SU-DHL-6 (cell line): ENCODE measurements around the gene CPZ.

Source experiments
- H2AFZ ChIP-seq: fragments of 200-600 bp; sonication (generic); 2 replicates; pipeline ENCODE4 v1.6.1; 2014; ENCODE audit warnings: low read depth, mild to moderate bottlenecking, moderate library complexity, mixed read lengths, antibody characterized with exemption, low read length; ENCODE audit not compliant: severe bottlenecking
- H3F3A ChIP-seq: fragments of 200-600 bp; shearing (Covaris generic); 2 replicates; pipeline ENCODE4 v1.6.0; 2016; ENCODE audit warnings: antibody characterized with exemption, mild to moderate bottlenecking; ENCODE audit not compliant: insufficient read depth
- H3K27ac ChIP-seq: fragments of 200-600 bp; sonication (generic); 2 replicates; pipeline ENCODE4 v1.5.1; 2016; ENCODE audit warnings: low read depth, mild to moderate bottlenecking, low read length, moderate library complexity, mixed read lengths
- H3K27me3 ChIP-seq: fragments of 200-600 bp; sonication (generic), shearing (Covaris generic); 2 replicates; pipeline ENCODE4 v1.6.0; 2014; ENCODE audit warnings: mild to moderate bottlenecking, low read length
- H3K36me3 ChIP-seq: fragments of 200-600 bp; sonication (generic); 2 replicates; pipeline ENCODE4 v1.6.1; 2014; ENCODE audit warnings: mild to moderate bottlenecking, low read length, mixed read lengths
- H3K4me2 ChIP-seq: fragments of 300-600, 200-600 bp; shearing (Covaris generic), sonication (generic); 2 replicates; pipeline ENCODE4 v1.6.0; 2014; ENCODE audit warnings: low read length, low read depth, mild to moderate bottlenecking; ENCODE audit not compliant: poor library complexity, severe bottlenecking
- H3K4me3 ChIP-seq: fragments of 200-600 bp; sonication (generic); 2 replicates; pipeline ENCODE4 v1.5.1; 2014; ENCODE audit warnings: antibody characterized with exemption, low read length, mild to moderate bottlenecking, mixed read lengths; ENCODE audit not compliant: insufficient read depth, poor library complexity, severe bottlenecking
- H3K79me2 ChIP-seq: fragments of 200-600 bp; sonication (generic); 2 replicates; pipeline ENCODE4 v1.6.1; 2014; ENCODE audit warnings: mild to moderate bottlenecking, low read length, moderate library complexity; ENCODE audit not compliant: insufficient read depth
- H3K9ac ChIP-seq: fragments of 200-600 bp; sonication (generic); 2 replicates; pipeline ENCODE4 v1.7.0; 2014; ENCODE audit warnings: mild to moderate bottlenecking, low read length
- H3K9me2 ChIP-seq: fragments of 200-600 bp; sonication (generic); replicated peaks from 2 replicates; pipeline ENCODE4 v1.6.1; 2014; ENCODE audit warnings: low read length; ENCODE audit not compliant: insufficient read depth
- H3K9me3 ChIP-seq: fragments of 200-600 bp; sonication (generic); 2 replicates; pipeline ENCODE4 v1.6.1; 2014; ENCODE audit warnings: low read length, mixed read lengths; ENCODE audit not compliant: insufficient read depth
- H4K20me1 ChIP-seq: fragments of 200-600 bp; sonication (generic); 2 replicates; pipeline ENCODE4 v1.6.1; 2014; ENCODE audit warnings: low read depth, mild to moderate bottlenecking, antibody characterized with exemption, low read length, moderate library complexity, mixed read lengths
- EZH2phosphoT487 ChIP-seq: fragments of 200-600 bp; sonication (generic), shearing (Covaris generic); conservative IDR thresholded peaks from 2 replicates; pipeline ENCODE4 v1.6.1; 2018; ENCODE audit warnings: mild to moderate bottlenecking, antibody characterized with exemption, low read length, moderate library complexity, mixed read lengths
- TF ChIP-seq, protein P1 (sequence below): fragments of 200-600 bp; sonication (generic); IDR thresholded peaks from one replicate; pipeline ENCODE4 v1.5.1; 2017; ENCODE audit warnings: antibody characterized with exemption, mild to moderate bottlenecking, low read length, moderate library complexity; ENCODE audit not compliant: insufficient read depth, poor library complexity, severe bottlenecking

CPZ gene

DNA sequence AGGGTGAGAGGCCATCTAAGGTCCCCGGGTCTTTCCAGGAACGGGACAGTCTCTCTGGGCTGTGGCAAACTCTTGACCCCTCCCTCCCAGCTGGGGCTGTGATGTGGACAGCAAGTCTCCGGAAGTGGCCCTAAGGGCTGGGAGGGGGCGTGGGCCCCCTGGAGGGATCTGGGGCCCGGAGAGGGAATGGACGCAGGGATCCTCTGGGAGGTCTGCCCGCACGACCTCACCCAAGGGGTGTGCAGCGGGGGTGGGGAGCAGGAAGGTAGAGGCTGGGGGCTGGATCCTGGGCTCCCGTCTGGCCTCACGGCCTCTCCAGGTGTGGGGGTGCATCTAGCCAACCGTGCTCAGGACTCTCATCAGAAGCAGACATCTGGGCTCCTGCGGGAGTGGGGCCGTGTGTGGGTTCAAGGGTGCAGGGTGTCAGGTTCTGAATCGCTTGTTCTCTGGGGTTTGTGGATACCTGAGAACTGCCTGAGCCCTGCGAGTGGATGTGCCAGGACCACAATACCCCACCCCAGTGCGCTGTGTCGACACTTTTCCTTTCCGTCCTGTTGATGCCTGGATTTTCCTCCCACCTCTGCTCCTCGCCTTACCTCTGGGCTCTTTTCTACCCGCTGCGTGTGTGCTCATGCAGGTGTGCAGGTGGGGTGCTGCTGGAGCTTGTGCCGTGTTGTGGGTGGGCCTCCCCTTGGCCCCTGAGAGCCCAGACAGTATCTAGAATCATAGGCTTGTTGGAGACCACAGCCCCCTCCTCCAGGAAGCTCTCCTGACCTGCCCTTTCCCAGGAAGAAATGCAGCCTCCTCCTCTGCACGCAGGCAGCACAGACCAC lies 915 bp downstream of the CPZ start:
- H3K27me3 ChIP-seq: no peaks in the 10 kb centered on the region
- no peaks in the 10 kb centered on the region for H4K20me1 ChIP-seq
- H3K4me3 ChIP-seq: no peak overlapping the region
- no peak overlapping the region for H3K27ac ChIP-seq
- H3K4me2 ChIP-seq: no peak overlapping the region
- H3K36me3 ChIP-seq: no peaks in the 10 kb centered on the region
- H3K9me2 ChIP-seq: no peaks in the 10 kb centered on the region
- no peaks in the 10 kb centered on the region for H3F3A ChIP-seq
- H3K79me2 ChIP-seq: no peaks in the 10 kb centered on the region
- no peak overlapping the region for H2AFZ ChIP-seq
- TF ChIP-seq EZH2phosphoT487: no peak
- TF ChIP-seq, protein P1, sequence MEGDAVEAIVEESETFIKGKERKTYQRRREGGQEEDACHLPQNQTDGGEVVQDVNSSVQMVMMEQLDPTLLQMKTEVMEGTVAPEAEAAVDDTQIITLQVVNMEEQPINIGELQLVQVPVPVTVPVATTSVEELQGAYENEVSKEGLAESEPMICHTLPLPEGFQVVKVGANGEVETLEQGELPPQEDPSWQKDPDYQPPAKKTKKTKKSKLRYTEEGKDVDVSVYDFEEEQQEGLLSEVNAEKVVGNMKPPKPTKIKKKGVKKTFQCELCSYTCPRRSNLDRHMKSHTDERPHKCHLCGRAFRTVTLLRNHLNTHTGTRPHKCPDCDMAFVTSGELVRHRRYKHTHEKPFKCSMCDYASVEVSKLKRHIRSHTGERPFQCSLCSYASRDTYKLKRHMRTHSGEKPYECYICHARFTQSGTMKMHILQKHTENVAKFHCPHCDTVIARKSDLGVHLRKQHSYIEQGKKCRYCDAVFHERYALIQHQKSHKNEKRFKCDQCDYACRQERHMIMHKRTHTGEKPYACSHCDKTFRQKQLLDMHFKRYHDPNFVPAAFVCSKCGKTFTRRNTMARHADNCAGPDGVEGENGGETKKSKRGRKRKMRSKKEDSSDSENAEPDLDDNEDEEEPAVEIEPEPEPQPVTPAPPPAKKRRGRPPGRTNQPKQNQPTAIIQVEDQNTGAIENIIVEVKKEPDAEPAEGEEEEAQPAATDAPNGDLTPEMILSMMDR: no peak
- no peak overlapping the region for H3K9ac ChIP-seq
- H3K9me3 ChIP-seq: no peaks in the 10 kb centered on the region

GRCh38 chr4:8594097-8595038 lies 1.8 kb downstream of the CPZ start:
- no peak overlapping the region for H3K4me2 ChIP-seq
- H3F3A ChIP-seq: no peaks in the 10 kb centered on the region
- TF ChIP-seq EZH2phosphoT487: no peak
- TF ChIP-seq, protein P1: peak; percentile 39
- H3K4me3 ChIP-seq: no peak overlapping the region
- H3K36me3 ChIP-seq: no peaks in the 10 kb centered on the region
- H2AFZ ChIP-seq: no peak overlapping the region
- no peak overlapping the region for H3K27ac ChIP-seq
- H3K9me3 ChIP-seq: no peaks in the 10 kb centered on the region
- H3K9ac ChIP-seq: no peak overlapping the region
- H4K20me1 ChIP-seq: no peaks in the 10 kb centered on the region
- no peaks in the 10 kb centered on the region for H3K27me3 ChIP-seq
- no peaks in the 10 kb centered on the region for H3K79me2 ChIP-seq
- no peaks in the 10 kb centered on the region for H3K9me2 ChIP-seq

GRCh38 chr4:8595237-8596087 lies 2.9 kb downstream of the CPZ start:
- no peaks in the 10 kb centered on the region for H3K79me2 ChIP-seq
- H3K27ac ChIP-seq: no peak overlapping the region
- H2AFZ ChIP-seq: no peak overlapping the region
- H3K4me2 ChIP-seq: no peak overlapping the region
- no peaks in the 10 kb centered on the region for H3K9me2 ChIP-seq
- H3K9ac ChIP-seq: no peak overlapping the region
- H3K27me3 ChIP-seq: no peaks in the 10 kb centered on the region
- H3K36me3 ChIP-seq: no peaks in the 10 kb centered on the region
- TF ChIP-seq EZH2phosphoT487: no peak
- TF ChIP-seq, protein P1: no peak
- H3F3A ChIP-seq: no peaks in the 10 kb centered on the region
- H3K4me3 ChIP-seq: no peak overlapping the region
- no peaks in the 10 kb centered on the region for H3K9me3 ChIP-seq
- H4K20me1 ChIP-seq: no peaks in the 10 kb centered on the region
